ENCODE measurements around the gene RAB3B. TPM values are rescaled to one million over a fixed set of nuclear protein-coding genes. Genes with fewer than 3 reads are reported as not detected.

The RAB3B gene
- total and polyA plus RNA-seq, 8 donors, result 0.69 to 5.7 (median 1.6) TPM

DNA sequence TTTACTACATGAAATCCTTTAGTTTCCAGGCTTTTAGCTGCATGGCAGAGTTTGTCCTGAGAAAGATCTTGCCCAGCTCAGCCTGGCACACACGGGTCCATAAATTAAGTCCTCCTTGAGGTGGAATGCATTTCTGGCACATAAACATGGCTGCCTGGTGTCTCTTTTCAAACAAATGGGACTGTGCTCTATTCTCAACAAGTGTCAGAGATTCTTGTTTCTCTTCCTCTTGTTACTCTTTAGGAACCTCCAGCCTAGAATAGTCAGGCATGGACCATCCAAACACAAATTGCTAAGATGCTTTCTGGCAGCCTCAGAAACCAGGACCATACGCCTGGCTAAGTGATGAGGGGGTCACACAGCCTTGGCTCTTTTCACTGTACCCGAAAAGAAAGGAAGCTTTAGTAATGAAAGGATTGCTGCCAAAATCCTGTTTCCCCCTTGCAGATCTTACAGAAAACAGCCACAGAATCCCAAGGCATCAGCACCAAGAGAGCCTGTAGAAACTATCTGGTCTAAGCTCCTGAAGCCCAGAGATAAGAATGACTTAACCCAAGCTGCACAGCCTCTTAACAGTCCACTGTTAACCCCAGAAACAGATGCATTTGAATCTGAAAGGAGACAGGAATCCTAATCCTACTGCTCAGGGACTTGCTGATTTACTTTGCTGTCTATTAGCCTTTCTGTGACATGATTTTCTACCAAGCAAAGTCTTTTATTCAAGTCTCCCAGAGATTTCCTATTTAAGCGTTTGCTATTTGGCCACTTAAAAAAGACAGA, 80.1 kb downstream of the RAB3B start:
- intact Hi-C loops (cut with DNase I), result no loop called here
- TF ChIP-seq, protein P1, sequence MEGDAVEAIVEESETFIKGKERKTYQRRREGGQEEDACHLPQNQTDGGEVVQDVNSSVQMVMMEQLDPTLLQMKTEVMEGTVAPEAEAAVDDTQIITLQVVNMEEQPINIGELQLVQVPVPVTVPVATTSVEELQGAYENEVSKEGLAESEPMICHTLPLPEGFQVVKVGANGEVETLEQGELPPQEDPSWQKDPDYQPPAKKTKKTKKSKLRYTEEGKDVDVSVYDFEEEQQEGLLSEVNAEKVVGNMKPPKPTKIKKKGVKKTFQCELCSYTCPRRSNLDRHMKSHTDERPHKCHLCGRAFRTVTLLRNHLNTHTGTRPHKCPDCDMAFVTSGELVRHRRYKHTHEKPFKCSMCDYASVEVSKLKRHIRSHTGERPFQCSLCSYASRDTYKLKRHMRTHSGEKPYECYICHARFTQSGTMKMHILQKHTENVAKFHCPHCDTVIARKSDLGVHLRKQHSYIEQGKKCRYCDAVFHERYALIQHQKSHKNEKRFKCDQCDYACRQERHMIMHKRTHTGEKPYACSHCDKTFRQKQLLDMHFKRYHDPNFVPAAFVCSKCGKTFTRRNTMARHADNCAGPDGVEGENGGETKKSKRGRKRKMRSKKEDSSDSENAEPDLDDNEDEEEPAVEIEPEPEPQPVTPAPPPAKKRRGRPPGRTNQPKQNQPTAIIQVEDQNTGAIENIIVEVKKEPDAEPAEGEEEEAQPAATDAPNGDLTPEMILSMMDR (IDR thresholded peaks at IDR 0.05), result no peak
- no peak for DNase-seq
- no peak overlapping the region for H3K4me3 ChIP-seq
- no peaks in the 10 kb centered on the region for H3K4me1 ChIP-seq
- H3K9me3 ChIP-seq, result no peaks in the 10 kb centered on the region
- no peak for FAIRE-seq
- ATAC-seq, result no peak
- 66 to 73% methylated on average over 4 of the region's 4 CpGs for WGBS, 2 donors
- no peak overlapping the region for H3K27ac ChIP-seq
- peaks cover 0 to 3% (median 0%) of the 10 kb centered on the region in 4 donors for H3K27me3 ChIP-seq
- no peaks in the 10 kb centered on the region for H3K36me3 ChIP-seq

DNA sequence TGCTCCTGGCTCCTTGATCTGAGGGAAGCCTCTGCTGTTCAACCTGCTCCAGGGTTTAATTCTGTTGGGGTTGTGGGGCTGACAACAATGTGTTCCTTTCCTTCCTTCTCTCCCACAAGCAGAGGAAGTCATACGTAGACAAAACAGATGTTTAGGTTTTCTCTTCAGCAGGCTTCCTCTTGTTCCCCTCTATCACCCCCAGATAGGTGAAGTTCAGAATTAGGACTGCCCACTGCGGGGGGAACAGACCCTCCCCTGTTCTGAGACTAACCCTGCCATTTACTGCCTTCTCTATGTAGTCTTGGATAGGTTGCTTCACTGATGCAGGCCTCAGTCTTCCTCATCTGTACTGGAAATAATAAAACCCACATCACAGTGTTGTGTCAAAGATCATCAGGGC, 82.0 kb downstream of the RAB3B start:
- no peak for FAIRE-seq

DNA sequence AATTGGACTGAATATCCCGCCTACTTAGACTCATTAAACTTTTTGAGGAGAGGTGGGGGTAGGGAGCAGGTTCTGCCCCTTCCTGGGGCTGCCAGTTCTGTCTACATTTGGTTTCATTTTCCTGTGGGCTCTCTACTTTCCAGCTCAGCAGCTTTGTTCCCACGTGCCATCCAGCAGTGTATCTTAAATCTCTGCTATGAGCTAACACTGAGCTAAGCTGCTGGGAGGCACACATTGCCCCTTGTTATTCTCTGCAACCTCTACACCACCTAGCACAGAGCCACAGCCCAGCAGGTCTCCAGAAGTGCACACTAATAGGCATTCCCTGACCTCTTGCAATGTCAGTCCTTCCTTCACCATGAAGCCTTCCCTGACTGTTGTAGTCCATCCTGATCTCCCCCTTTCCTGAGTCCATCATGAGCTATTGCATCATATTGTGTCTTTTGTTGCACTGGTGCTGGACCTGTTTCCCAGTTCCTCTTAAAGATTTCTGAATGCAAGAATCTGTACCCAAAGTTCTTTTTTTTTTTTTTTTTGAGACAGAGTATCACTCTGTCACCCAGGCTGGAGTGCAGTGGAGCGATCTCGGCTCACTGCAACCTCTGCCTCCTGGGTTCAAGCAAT, 83.3 kb downstream of the RAB3B start:
- no peak for FAIRE-seq
- intact Hi-C loops (cut with DNase I), result loop anchor here in 1 of 3 donors (10.0 kb wide), 1 partner anchor 88 kb away; the partner anchor contains the start of gene RAB3B

More for the DNA sequence above, 82.0 kb downstream of the RAB3B start:
- H3K27ac ChIP-seq, result no peak overlapping the region
- no peaks in the 10 kb centered on the region for H3K36me3 ChIP-seq
- no peaks in the 10 kb centered on the region for H3K4me1 ChIP-seq
- ATAC-seq (no peak), DNase-seq (no peak)
- no peak overlapping the region for H3K4me3 ChIP-seq
- TF ChIP-seq, protein P1 (IDR thresholded peaks at IDR 0.05), result no peak
- 55 to 65% methylated on average over 2 of the region's 2 CpGs for WGBS, 2 donors
- no peaks in the 10 kb centered on the region for H3K9me3 ChIP-seq
- intact Hi-C loops (cut with DNase I), result loop anchor here in 1 of 3 donors (10.0 kb wide), 1 partner anchor 86 kb away; the partner anchor contains the start of gene RAB3B
- H3K27me3 ChIP-seq, result peaks cover 0 to 3% (median 0%) of the 10 kb centered on the region in 4 donors

DNA sequence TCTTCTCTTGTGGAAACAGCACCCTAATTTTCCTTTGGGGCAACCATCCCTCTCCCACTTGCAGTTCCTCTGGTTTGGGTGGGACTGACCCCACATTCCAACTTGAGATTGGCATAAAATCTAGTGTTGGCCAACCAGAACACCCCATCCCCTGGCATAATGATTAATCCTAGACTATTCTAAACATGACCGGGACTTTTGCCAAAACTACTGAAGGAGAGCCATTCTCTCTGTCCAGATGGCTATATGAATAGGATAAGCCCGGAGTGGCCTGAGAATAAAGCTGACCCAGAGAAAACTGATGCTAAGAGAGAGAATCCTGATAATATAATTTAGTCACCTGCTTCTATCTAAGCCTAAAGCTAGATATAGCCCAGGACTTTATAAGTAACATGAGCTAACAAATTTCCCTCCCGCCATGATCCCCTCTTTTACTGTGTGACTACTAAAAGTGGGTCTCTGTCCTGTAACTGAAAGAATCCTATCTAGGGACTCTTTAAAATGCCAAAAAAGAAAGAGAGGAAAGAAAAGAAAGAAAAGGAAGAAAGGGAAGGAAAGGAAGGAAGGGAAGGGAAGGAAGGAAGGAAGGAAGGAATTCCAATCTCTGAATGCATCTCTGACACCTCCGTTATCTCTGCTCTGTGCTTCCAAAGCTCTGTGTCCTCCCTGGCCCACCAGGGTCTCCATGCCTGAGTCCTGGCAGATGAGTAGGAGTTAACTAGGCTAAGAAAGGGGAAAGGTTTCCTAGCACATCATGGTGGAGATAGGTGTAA, 84.0 kb downstream of the RAB3B start:
- DNase-seq (no peak), FAIRE-seq (no peak)

More for the DNA sequence above, 83.3 kb downstream of the RAB3B start:
- Histone ChIP-seq H3K9me3 (no peaks in the 10 kb centered on the region), H3K4me3 (no peak overlapping the region), H3K4me1 (no peaks in the 10 kb centered on the region), H3K27me3 (peaks cover 0 to 3% (median 0%) of the 10 kb centered on the region in 4 donors), H3K27ac (no peak overlapping the region), H3K36me3 (no peaks in the 10 kb centered on the region)
- ATAC-seq (no peak), DNase-seq (no peak)
- WGBS, 2 donors, result 62 to 63% methylated on average over 4 of the region's 4 CpGs
- TF ChIP-seq, protein P1 (IDR thresholded peaks at IDR 0.05), result no peak

More for the DNA sequence above, 84.0 kb downstream of the RAB3B start:
- intact Hi-C loops (cut with DNase I), result loop anchor here in 1 of 3 donors (10.0 kb wide), 1 partner anchor 88 kb away; the partner anchor contains the start of gene RAB3B
- Histone ChIP-seq H3K4me1 (no peaks in the 10 kb centered on the region), H3K4me3 (no peak overlapping the region), H3K27ac (no peak overlapping the region), H3K36me3 (no peaks in the 10 kb centered on the region), H3K9me3 (no peaks in the 10 kb centered on the region), H3K27me3 (peaks cover 0 to 3% (median 0%) of the 10 kb centered on the region in 4 donors)
- TF ChIP-seq, protein P1 (IDR thresholded peaks at IDR 0.05), result no peak
- ATAC-seq, result no peak
- WGBS, 2 donors, result 34 to 41% methylated on average over 4 of the region's 4 CpGs
